Loucy (cell line): ENCODE measurements around the gene EBPL.

Experiments used
- H2AFZ ChIP-seq: fragments of 200-600 bp; sonication (generic); 2 replicates; pipeline ENCODE4 v1.6.0; 2016; ENCODE audit warnings: antibody characterized with exemption, mild to moderate bottlenecking, low read length, moderate library complexity
- H3F3A ChIP-seq: fragments of 200-600 bp; 2 replicates; pipeline ENCODE4 v1.6.0; 2016; ENCODE audit warnings: antibody characterized with exemption, low read depth, mild to moderate bottlenecking
- H3K27me3 ChIP-seq: fragments of 200-600 bp; sonication (generic); 2 replicates; pipeline ENCODE4 v1.6.1; 2014; ENCODE audit warnings: low read length, mild to moderate bottlenecking; ENCODE audit not compliant: insufficient read depth, poor library complexity, severe bottlenecking
- H3K36me3 ChIP-seq: fragments of 200-600 bp; sonication (generic); 2 replicates; pipeline ENCODE4 v1.6.1; 2016; ENCODE audit warnings: low read length; ENCODE audit not compliant: insufficient read depth
- H3K4me1 ChIP-seq: fragments of 200-600 bp; sonication (generic); 2 replicates; pipeline ENCODE4 v1.5.1; 2014; ENCODE audit warnings: low read length, mild to moderate bottlenecking; ENCODE audit not compliant: insufficient read depth, poor library complexity, severe bottlenecking
- H3K4me2 ChIP-seq: fragments of 200-600 bp; sonication (generic); 2 replicates; pipeline ENCODE4 v1.6.0; 2014; ENCODE audit warnings: antibody characterized with exemption, low read length, low read depth, mild to moderate bottlenecking; ENCODE audit not compliant: poor library complexity, severe bottlenecking
- H3K4me3 ChIP-seq: fragments of 200-600 bp; sonication (generic); 2 replicates; pipeline ENCODE4 v1.5.1; 2014; ENCODE audit warnings: low read length, mild to moderate bottlenecking, mixed read lengths; ENCODE audit not compliant: poor library complexity, severe bottlenecking
- H3K79me2 ChIP-seq: fragments of 200-600 bp; sonication (generic); 2 replicates; pipeline ENCODE4 v1.6.1; 2014; ENCODE audit warnings: low read length; ENCODE audit not compliant: insufficient read depth
- H3K9ac ChIP-seq: fragments of 200-600 bp; sonication (generic); 2 replicates; pipeline ENCODE4 v1.6.0; 2014; ENCODE audit warnings: mild to moderate bottlenecking, low read depth, low read length, moderate library complexity; ENCODE audit not compliant: poor library complexity, severe bottlenecking
- H3K9me2 ChIP-seq: fragments of 200-600 bp; sonication (generic); replicated peaks from 2 replicates; pipeline ENCODE4 v1.6.1; 2016; ENCODE audit warnings: low read depth, low read length, mixed read lengths
- H3K9me3 ChIP-seq: fragments of 200-600 bp; sonication (generic); 2 replicates; pipeline ENCODE4 v1.6.1; 2014; ENCODE audit warnings: mild to moderate bottlenecking, antibody characterized with exemption, low read length, low read depth; ENCODE audit not compliant: insufficient read depth
- H4K20me1 ChIP-seq: fragments of 200-600 bp; sonication (generic); 2 replicates; pipeline ENCODE4 v1.6.0; 2014; ENCODE audit warnings: antibody characterized with exemption, low read length, mild to moderate bottlenecking; ENCODE audit not compliant: insufficient read depth, poor library complexity, severe bottlenecking
- CTCF ChIP-seq: fragments of 200-600 bp; sonication (generic); conservative IDR thresholded peaks from 2 replicates; pipeline ENCODE4 v1.5.1; 2014; ENCODE audit warnings: mild to moderate bottlenecking, antibody characterized with exemption, low read length
- EZH2phosphoT487 ChIP-seq: fragments of 200-600 bp; IDR thresholded peaks from 2 replicates; pipeline ENCODE4 v1.6.1; 2018; ENCODE audit warnings: antibody characterized with exemption, mild to moderate bottlenecking, moderate library complexity, borderline replicate concordance

Gene EBPL

GRCh38 chr13:49649244-49649962 is 41.9 kb downstream of the EBPL start:
- Histone ChIP-seq H3F3A (no peaks in the 10 kb centered on the region), H3K4me2 (no peak overlapping the region), H3K9me2 (no peaks in the 10 kb centered on the region), H3K36me3 (no peaks in the 10 kb centered on the region), H4K20me1 (no peaks in the 10 kb centered on the region), H3K9me3 (no peaks in the 10 kb centered on the region), H3K79me2 (no peaks in the 10 kb centered on the region), H3K4me3 (no peak overlapping the region), H2AFZ (no peak overlapping the region), H3K4me1 (no peaks in the 10 kb centered on the region), H3K27me3 (no peaks in the 10 kb centered on the region), H3K9ac (no peak overlapping the region)
- TF ChIP-seq EZH2phosphoT487 = no peak
- TF ChIP-seq CTCF = peak; percentile 22; the same call in 1 of the 2 replicates

- Histone ChIP-seq H3K36me3 (no peaks in the 10 kb centered on the region), H3K27me3 (no peaks in the 10 kb centered on the region), H3K79me2 (no peaks in the 10 kb centered on the region), H3K4me3 (no peak overlapping the region), H3K4me2 (no peak overlapping the region), H2AFZ (no peak overlapping the region), H4K20me1 (no peaks in the 10 kb centered on the region), H3K9me3 (no peaks in the 10 kb centered on the region), H3F3A (no peaks in the 10 kb centered on the region), H3K9me2 (no peaks in the 10 kb centered on the region), H3K4me1 (no peaks in the 10 kb centered on the region), H3K9ac (no peak overlapping the region)
- TF ChIP-seq EZH2phosphoT487 (no peak), CTCF (no peak)
Measured at GRCh38 chr13:49646688-49647087, 44.6 kb downstream of the EBPL start.

GRCh38 chr13:49645451-49645850 is 45.8 kb downstream of the EBPL start:
- Histone ChIP-seq H3K27me3 (no peaks in the 10 kb centered on the region), H4K20me1 (no peaks in the 10 kb centered on the region), H3K9me2 (no peaks in the 10 kb centered on the region), H3K4me1 (no peaks in the 10 kb centered on the region), H2AFZ (no peak overlapping the region), H3K36me3 (no peaks in the 10 kb centered on the region), H3F3A (no peaks in the 10 kb centered on the region), H3K4me2 (no peak overlapping the region), H3K79me2 (no peaks in the 10 kb centered on the region), H3K9ac (no peak overlapping the region), H3K9me3 (no peaks in the 10 kb centered on the region), H3K4me3 (no peak overlapping the region)
- no peak for TF ChIP-seq EZH2phosphoT487
- TF ChIP-seq CTCF = no peak
